GM19452 (cell line): ENCODE results near the gene SMAD3.
A peak's percentile ranks its signal among the peaks of the same experiment; 100 is the strongest.

ENCODE experiments used
- ATAC-seq: cut with Tn5 transposase; IDR thresholded peaks from one replicate; pipeline ENCODE4 v1.9.1; 2021; ENCODE audit not compliant: unreplicated experiment

Gene SMAD3

DNA sequence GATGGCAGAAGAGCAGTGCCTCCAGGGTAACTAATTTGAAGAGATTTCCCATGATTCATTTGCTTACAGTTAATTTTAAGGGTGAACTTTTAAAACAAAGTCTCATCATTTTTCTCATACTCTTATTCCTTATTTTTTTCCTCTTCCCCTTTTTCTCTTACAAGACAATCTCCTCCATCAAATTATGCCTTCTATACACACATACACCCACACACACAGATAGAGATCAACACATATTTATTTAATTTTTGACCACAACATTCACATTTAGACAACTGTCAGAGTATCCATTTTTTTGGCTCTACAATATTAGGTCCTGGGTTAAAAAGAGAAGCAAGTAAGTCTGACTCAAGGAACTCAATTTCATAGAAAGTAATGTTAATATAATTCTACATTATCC lies 151.5 kb downstream of the SMAD3 start:
- no peak for ATAC-seq

DNA sequence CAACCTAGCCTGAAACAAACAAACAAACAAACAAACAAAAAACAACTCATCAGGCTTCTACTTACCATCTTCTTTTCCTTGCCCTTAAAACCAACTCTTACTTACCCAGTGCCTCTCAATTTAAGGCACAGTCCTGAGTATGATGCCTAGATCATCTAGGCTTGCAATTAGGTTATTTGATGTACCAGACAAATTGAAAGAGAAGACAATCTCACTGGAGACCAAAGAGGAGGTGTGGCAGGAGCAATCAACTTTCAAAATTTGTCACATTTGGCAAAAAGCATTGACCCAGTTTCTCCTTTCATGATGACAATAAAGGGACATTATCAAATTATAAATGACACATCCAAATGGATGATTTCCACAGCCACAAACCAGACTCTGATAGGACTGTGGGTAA lies 153.0 kb downstream of the SMAD3 start:
- no peak for ATAC-seq

DNA sequence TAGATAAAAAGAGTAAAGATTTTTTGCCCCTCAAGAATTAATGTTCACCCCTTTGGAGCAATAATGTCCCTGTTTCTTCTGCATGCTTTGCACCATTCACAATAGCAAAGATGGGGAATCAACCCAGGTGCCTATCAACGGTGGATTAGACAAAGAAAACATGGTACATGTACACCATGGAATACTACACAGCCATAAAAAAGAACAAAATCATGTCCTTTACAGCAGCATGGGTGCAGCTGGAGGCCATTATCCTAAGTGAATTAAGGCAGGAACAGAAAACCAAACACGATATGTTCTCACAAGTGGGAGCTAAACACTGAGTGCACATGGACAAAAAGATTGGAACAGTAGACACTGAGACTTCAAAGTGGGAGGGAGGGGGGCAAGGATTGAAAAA lies 153.9 kb downstream of the SMAD3 start:
- no peak for ATAC-seq

- ATAC-seq, result no peak
Measured at GRCh38 chr15:67224889-67225288, 159.5 kb downstream of the SMAD3 start.

- no peak for ATAC-seq
Measured at GRCh38 chr15:67225336-67225735, 159.9 kb downstream of the SMAD3 start.

GRCh38 chr15:67227431-67227830 lies 162.0 kb downstream of the SMAD3 start:
- ATAC-seq, result no peak

- ATAC-seq, result no peak
Measured at GRCh38 chr15:67227846-67228245, 162.4 kb downstream of the SMAD3 start.

DNA sequence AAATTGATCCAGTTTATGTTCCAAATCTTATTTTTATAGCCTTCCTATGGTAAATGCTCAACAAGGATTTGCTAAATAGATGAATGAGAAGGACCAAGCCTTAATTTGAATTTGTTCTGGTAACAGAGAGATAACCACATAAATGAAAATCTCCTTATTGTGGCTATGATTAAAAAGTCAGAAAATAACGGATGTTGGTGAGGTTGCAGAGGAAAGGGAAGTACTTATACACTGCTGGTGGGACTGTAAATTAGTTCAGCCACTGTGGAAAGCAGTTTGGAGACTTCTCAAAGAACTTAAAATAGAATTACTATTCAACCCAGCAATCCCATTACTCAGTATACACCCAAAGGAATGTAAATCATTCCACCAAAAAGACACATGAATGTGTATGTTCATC lies 162.9 kb downstream of the SMAD3 start:
- ATAC-seq, result no peak

DNA sequence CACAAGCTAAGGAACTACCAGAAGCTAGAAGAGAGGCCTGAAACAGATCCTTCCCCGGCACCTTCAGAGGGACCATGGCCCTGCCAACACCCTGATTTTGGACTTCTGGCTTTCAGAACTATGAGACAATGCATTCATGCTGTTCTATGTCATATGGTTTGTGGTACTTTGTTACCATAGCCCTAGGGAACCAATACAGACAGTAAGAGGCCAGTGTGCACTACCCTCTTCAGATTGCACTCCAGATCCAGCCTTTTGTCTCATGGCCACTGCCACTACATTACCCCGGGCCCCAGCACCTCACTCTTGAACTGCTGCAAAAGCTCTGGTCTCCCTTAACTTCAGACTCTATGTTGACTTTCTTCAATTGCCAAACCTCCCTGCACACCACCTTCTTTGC lies 165.1 kb downstream of the SMAD3 start:
- no peak for ATAC-seq

GRCh38 chr15:67232591-67232990 lies 167.2 kb downstream of the SMAD3 start:
- no peak for ATAC-seq

- ATAC-seq, result peak; percentile 16
Measured at GRCh38 chr15:67240235-67241131, 175.1 kb downstream of the SMAD3 start.

DNA sequence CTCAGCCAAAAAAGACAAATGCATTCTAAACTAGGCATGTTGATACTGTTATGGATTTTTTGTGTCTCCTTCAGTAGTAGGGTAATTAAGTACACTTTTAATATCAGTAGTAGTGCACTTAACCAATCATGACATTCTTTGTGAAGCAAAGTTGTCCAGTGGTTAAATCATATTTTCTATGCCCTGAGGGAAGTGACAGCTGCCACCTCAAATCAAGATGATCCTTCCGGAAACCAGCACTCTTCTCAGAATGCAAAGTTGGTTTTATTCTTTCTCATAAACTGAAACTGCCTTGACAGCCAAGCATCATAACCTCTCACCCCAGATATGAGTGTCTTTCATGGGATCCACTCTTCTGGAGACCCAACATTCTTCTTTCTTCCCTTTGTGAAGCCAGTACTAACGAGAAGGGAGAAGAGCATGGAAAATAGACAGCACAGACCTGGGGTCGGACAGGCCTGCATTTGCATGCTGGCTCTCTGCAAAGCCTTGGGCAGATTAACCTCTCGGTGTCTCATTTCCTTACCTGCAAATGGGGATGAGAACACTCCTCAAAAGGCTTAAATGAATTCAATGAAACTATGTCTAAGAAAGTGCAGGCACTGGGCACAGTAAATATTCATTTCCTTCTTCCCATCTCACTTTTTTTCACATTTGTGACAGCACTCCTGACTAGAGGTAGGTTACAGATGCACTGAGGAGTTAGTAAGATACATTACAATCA lies 175.9 kb downstream of the SMAD3 start:
- peak; percentile 78 for ATAC-seq

- ATAC-seq, result no peak
Measured at GRCh38 chr15:67242708-67243111, 177.3 kb downstream of the SMAD3 start.
